Left lung (tissue), 10 donors: ENCODE measurements around the gene B3GNT5. TPM values are rescaled to one million over a fixed set of nuclear protein-coding genes. Genes with fewer than 3 reads are reported as not detected.

Experiments used
- ATAC-seq: fragments of 200-7000 bp; cut with Tn5 transposase; one replicate; pipeline ENCODE4 v1.9.1; 2020; ENCODE audit warnings: moderate library complexity
- DNase-seq, 4 donors: peaks; one replicate each; pipeline ENCODE4 v3.0.0-alpha.2; 2013 to 2020
- H3K27ac ChIP-seq, 2 donors: fragments of 200-600 bp; sonication (generic) in 1 of 2; one replicate each; pipeline versions ENCODE4 v1.5.0 to v1.8.0; 2020 to 2021
- H3K27me3 ChIP-seq, 2 donors: fragments of 200-600 bp; sonication (generic) in 1 of 2; one replicate each; pipeline versions ENCODE4 v1.5.0 to v1.8.0; 2020 to 2021
- H3K36me3 ChIP-seq, 2 donors: fragments of 200-600 bp; sonication (generic) in 1 of 2; one replicate each; pipeline versions ENCODE4 v1.5.0 to v1.8.0; 2020 to 2021
- H3K4me1 ChIP-seq, 2 donors: fragments of 200-600 bp; one replicate each; pipeline ENCODE4 v1.8.0; 2021
- H3K4me3 ChIP-seq, 2 donors: fragments of 200-600 bp; sonication (generic) in 1 of 2; one replicate each; pipeline versions ENCODE4 v1.5.0 to v1.8.0; 2020 to 2021; ENCODE audit warnings: mild to moderate bottlenecking in 1 of 2
- H3K9me3 ChIP-seq, 2 donors: fragments of 200-600 bp; sonication (generic) in 1 of 2; one replicate each; pipeline versions ENCODE4 v1.5.0 to v1.8.0; 2020 to 2021
- intact Hi-C, 2 donors: fragments of 100-400 bp; cut with DNase I; formaldehyde crosslinking; loops; one replicate each; pipeline versions ENCODE4 v1.11.2 to v1.14.2; 2022
- polyA plus RNA-seq, 6 donors: library from polyadenylated mRNA; unstranded; fragments of 120-200 nt; gene quantifications; one replicate each; pipeline ENCODE4 v1.2.1, GENCODE V29; 2013; ENCODE audit not compliant: insufficient read length in 6 of 6
- total RNA-seq, 2 donors: library from RNA; stranded (reverse); fragmentation: NEBNext Ultra II Directional; extraction: Animal tissue kit (Norgen Biotek cat#: 25700); gene quantifications; one replicate each; pipeline ENCODE4 v1.2.1, GENCODE V29; 2021
- TF ChIP-seq, protein P1 (sequence below), 2 donors: fragments of 200-600 bp; sonication (generic) in 1 of 2; IDR thresholded peaks; one replicate each; pipeline versions ENCODE4 v1.5.0 to v1.8.0; 2021; ENCODE audit warnings: antibody characterized with exemption in 2 of 2
- donor health status: DM: no; HTN: yes; CAD: no.
- donor health status: DM: no; HTN: no; CAD: no.

Gene B3GNT5
- total and polyA plus RNA-seq, 8 donors, result 21.7 to 45.2 (median 26.9) TPM

DNA sequence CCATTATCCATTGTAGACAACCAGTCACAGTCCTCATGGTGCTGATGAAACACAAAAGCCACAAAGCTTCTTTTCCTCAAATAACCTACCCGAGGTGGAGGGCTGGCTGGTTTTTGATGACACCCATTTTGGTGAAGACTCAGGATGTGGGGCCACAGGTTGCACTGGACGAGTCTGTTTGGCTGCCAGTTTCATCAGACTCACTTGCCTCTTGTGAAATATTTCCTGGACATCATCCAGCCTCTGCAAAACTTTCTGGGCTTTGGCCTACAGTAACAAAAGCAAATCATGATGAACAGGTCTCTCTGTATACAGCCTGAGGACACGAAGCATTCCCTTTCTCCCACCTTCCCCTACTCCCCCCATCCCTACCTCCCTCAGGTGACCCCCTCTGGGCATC is 42.2 kb downstream of the B3GNT5 start:
- TF ChIP-seq, protein P1, sequence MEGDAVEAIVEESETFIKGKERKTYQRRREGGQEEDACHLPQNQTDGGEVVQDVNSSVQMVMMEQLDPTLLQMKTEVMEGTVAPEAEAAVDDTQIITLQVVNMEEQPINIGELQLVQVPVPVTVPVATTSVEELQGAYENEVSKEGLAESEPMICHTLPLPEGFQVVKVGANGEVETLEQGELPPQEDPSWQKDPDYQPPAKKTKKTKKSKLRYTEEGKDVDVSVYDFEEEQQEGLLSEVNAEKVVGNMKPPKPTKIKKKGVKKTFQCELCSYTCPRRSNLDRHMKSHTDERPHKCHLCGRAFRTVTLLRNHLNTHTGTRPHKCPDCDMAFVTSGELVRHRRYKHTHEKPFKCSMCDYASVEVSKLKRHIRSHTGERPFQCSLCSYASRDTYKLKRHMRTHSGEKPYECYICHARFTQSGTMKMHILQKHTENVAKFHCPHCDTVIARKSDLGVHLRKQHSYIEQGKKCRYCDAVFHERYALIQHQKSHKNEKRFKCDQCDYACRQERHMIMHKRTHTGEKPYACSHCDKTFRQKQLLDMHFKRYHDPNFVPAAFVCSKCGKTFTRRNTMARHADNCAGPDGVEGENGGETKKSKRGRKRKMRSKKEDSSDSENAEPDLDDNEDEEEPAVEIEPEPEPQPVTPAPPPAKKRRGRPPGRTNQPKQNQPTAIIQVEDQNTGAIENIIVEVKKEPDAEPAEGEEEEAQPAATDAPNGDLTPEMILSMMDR (IDR thresholded peaks at IDR 0.05), result no peak
- ATAC-seq, result peak; percentile 52

DNA sequence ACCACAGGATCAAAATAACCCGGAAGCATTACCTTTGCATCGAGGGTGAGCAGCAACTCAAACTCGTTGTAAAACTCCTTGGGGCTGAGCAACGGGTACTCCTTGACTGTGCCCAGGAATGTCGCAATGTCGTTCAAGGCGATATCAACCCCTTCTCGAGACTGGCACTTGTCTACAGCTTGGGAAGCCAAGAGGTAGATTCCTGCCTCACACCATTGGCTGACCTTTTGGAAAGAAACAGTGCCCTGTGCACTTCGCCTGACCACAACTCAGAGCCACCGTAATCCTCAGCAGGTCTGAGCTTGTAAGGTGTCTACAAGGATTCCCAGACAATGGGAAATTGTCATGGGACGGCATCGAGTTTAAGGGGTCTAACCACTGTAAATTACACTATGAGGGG is 43.9 kb downstream of the B3GNT5 start:
- intact Hi-C loops, result no loop called here
- Histone ChIP-seq H3K4me1 (peaks cover 0 to 63% of the 10 kb centered on the region in 2 donors), H3K27ac (peak overlapping the region in 1 of 2 donors; percentile 13), H3K9me3 (no peaks in the 10 kb centered on the region), H3K27me3 (no peaks in the 10 kb centered on the region), H3K4me3 (no peak overlapping the region), H3K36me3 (no peaks in the 10 kb centered on the region)
- DNase-seq, result peak in 1 of 4 donors; percentile 55
- peak; percentile 77 for ATAC-seq
- TF ChIP-seq, protein P1 (IDR thresholded peaks at IDR 0.05), result no peak

More for the DNA sequence above, 42.2 kb downstream of the B3GNT5 start:
- H3K27ac ChIP-seq, result peak overlapping the region in 1 of 2 donors; percentile 26
- no peaks in the 10 kb centered on the region for H3K27me3 ChIP-seq
- intact Hi-C loops, result no loop called here
- peaks cover 0 to 49% of the 10 kb centered on the region in 2 donors for H3K4me1 ChIP-seq
- no peaks in the 10 kb centered on the region for H3K36me3 ChIP-seq
- DNase-seq, result peak in 1 of 4 donors; percentile 54
- no peak overlapping the region for H3K4me3 ChIP-seq
- H3K9me3 ChIP-seq, result no peaks in the 10 kb centered on the region

DNA sequence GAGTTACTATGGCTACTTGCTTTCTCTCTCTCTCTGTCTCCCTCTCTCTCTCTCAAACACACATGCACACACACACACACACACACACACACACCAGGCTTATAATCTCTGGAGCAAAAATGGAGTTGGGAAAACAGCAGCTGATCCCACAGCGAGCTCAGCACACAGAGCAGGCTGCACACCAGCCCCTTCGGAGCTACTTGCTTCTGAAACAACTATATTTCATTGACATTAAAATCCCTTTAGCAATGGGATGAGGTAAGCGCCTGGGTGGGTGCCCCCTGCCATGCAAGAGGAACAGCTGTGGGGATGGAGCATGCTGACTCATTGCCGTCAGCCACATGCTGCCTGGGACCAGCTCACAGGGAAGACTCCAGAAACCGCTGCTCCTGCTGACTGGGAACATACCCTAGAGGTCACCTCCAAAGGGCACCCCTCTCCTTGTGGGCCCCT is 45.7 kb downstream of the B3GNT5 start:
- DNase-seq, result peak in 2 of 4 donors; percentile 89
- no peak overlapping the region for H3K4me3 ChIP-seq
- peaks cover 0 to 70% of the 10 kb centered on the region in 2 donors for H3K4me1 ChIP-seq
- TF ChIP-seq, protein P1 (IDR thresholded peaks at IDR 0.05), result no peak
- H3K27me3 ChIP-seq, result no peaks in the 10 kb centered on the region
- H3K27ac ChIP-seq, result peak overlapping the region in 1 of 2 donors; percentile 20
- no peaks in the 10 kb centered on the region for H3K9me3 ChIP-seq
- no peaks in the 10 kb centered on the region for H3K36me3 ChIP-seq
- ATAC-seq, result peak; percentile 62
- intact Hi-C loops, result no loop called here

DNA sequence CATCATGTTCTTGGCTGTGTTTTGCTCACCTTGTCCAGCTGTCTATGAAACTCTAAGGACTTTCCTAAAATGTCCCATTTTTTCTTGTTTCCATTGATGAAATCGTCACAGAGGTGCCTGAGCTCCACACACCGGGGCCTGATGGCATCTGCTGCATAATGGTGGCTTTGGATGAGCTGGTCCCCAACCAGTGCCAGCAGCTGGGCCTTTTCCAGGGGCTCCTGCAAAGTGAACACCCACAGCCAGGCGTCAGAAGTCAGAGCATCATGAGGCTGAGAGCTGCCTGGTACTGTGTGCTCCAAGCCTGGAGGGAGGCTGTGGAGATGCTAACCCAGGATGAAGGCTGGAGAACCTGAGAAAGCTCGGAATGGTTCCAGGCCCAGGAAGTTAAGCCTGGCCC is 46.9 kb downstream of the B3GNT5 start:
- Histone ChIP-seq H3K36me3 (no peaks in the 10 kb centered on the region), H3K9me3 (no peaks in the 10 kb centered on the region), H3K4me1 (peaks cover 0 to 70% of the 10 kb centered on the region in 2 donors), H3K27me3 (no peaks in the 10 kb centered on the region), H3K27ac (no peak overlapping the region), H3K4me3 (no peak overlapping the region)
- intact Hi-C loops, result no loop called here
- TF ChIP-seq, protein P1 (IDR thresholded peaks at IDR 0.05), result no peak
- ATAC-seq, result no peak
- DNase-seq, result no peak

GRCh38 chr3:183300996-183301562 is 48.0 kb downstream of the B3GNT5 start:
- peaks cover 0 to 64% of the 10 kb centered on the region in 2 donors for H3K4me1 ChIP-seq
- H3K4me3 ChIP-seq, result no peak overlapping the region
- ATAC-seq (no peak), DNase-seq (no peak)
- H3K27ac ChIP-seq, result no peak overlapping the region
- intact Hi-C loops, result no loop called here
- H3K36me3 ChIP-seq, result no peaks in the 10 kb centered on the region
- H3K9me3 ChIP-seq, result no peaks in the 10 kb centered on the region
- TF ChIP-seq, protein P1 (IDR thresholded peaks at IDR 0.05), result no peak
- H3K27me3 ChIP-seq, result no peaks in the 10 kb centered on the region
